HG03060 (cell line): ENCODE measurements around the gene CMTM8.
"Not testable (repeated sequence)": the region's sequence is repeated elsewhere in the genome, so short reads cannot be mapped to it uniquely, and the experiment has no call there.

ENCODE experiments used
- ATAC-seq: cut with Tn5 transposase; IDR thresholded peaks from one replicate; pipeline ENCODE4 v1.9.1; 2021; ENCODE audit warnings: low read depth, moderate number of reproducible peaks; ENCODE audit not compliant: unreplicated experiment

Gene CMTM8

DNA sequence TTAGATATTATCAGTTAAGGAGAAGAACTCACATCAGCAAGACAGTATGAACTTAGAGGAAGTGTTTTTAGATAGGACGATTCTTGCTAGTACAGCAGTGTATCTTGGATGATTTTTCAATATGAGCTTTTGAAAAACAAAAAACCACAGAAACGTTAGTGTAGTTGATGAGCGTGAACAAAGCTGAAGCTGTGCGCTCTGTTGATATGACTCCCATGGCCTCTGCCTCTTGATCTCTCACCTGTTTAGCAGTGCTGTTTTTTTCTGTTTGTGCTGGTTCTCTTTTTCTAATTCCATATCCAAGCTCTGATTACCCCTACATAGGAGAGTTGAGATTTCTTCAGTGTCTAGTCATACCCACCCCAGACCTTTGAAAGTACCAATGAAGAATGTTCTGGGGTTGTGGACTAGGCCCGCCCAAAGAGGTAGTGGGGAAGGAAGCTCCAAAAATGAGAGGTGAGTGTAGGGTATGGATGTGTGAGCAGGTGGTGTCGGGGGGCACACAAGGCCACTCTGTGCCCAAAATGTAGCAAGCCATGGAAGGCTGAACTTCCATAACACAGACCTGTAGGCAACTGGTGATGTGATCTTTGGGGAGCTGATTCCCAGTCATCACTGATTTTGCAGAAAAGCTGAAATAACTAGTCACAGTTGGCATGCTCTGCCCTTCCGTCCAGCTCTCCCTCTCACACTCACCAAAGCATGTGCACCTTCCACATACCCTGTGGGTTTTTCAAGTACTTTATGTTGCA, 133.2 kb downstream of the CMTM8 start:
- no peak for ATAC-seq

DNA sequence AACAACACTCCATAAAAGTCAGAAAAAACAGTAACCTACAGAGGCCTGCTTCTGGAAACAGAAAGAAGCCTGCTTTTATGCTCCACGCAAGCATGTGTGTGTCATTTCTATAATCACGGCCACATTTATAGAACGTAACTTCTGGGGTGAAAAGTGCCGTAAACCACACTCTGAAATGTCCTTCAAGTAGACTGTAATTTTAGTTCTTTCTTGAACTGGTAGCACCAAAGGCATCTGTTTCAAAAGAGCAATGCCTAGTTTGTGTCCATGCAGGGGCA, 133.7 kb downstream of the CMTM8 start:
- no peak for ATAC-seq

DNA sequence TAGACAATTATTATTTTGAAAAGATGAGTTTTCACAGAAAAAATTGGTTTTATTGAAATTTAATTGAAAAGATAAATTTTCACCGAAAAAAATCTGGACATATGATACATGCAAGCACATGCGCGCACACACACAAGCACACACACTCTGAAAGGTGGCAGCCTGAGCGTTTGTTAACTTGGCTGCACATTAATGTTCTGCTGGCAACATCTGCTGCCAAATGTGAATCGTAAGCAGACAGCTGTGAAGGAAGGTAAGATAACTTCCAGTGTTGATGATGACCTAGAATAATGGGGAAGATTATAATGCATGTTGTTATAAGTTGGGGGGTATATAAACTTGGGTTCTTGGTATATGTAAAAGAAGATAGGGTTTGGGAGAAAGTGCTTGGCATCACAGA, 134.8 kb downstream of the CMTM8 start:
- no peak for ATAC-seq

DNA sequence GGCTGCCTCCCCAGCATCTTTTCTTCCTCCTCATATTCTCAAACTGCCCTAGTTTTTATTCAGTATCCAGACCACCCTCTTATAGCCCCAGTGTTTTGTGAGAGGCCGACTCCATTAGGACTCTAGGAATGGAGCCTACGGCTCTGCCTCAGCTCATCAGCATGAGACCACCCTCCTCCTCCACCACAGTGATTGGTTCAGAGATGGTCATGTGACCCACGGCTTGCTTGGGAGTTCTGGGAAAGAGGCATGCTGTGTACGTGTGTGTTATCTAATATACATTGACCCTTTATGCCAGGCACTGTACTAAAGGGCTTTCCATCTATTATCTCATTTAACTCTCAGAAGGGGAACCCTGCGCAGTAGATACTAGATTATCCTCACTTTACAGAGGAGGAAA, 135.4 kb downstream of the CMTM8 start:
- ATAC-seq: no peak

DNA sequence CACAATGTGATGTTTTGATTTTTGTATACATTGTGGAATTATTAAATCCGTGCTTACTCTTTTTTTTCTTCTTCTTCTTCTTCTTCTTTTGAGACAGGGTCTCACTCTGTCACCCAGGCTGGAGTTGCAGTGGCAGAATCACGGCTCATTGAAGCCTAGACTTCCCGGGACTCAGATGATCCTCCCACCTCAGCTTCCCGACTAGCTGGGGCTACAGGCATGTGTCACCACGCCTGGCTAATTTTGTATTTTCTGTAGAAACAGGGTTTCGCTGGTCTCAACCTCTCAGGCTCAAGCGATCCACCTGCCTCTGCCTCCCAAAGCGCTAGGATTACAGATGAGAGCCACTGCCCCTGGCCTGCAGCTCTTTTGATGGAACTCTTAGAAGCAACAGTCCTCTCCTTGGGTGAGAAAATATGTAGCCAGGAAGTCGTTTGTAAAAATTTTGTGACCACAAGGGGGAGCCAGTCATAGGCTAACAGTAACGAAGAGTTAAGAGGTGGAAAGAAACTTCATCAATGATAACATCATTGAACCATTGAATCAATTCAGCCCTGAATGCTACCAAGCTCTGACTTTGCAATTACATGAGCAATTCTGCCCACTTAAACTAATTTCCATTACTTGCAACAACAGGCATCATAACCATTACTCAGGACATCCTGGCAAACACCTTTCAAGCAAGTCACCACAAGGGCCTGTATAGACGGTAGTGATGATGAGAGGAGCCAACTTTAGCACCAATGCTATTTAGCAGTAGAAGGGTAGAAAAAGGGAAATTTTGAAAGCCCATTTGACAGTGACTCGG, 136.5 kb downstream of the CMTM8 start:
- no peak for ATAC-seq

DNA sequence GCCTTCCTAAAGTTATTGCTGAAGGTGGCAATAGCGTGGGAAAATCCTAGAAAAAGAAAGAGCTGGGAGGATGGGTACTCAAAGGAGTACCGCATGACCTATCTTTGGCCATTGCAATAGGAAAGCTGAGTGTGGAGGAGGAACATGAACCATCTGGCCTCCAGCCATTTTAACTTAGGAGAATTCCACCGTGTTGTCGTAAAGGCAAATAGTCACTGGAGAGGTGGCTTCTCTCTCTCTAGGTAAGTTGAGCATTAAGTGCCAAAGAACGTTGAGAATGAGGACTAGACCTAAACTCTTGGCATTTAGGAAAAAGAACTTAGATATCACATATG, 137.1 kb downstream of the CMTM8 start:
- ATAC-seq: no peak

DNA sequence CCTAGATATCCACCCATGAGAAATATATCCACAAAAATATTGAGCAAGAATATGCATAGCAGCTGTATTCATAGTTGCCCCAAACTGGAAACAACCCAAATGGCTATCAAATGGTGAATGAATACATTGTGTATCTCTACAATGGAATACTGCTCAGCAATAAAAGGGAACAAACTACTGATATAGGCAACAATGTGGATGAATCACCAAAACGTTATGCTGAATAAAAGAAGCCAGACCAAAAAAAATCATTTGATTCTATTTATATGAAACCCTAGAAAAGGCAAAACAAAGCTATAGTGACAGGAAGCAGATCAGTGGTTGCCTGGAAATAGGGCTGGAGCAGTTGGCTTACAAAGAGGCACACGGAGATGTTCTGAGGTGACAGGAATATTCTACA, 137.6 kb downstream of the CMTM8 start:
- no peak for ATAC-seq

DNA sequence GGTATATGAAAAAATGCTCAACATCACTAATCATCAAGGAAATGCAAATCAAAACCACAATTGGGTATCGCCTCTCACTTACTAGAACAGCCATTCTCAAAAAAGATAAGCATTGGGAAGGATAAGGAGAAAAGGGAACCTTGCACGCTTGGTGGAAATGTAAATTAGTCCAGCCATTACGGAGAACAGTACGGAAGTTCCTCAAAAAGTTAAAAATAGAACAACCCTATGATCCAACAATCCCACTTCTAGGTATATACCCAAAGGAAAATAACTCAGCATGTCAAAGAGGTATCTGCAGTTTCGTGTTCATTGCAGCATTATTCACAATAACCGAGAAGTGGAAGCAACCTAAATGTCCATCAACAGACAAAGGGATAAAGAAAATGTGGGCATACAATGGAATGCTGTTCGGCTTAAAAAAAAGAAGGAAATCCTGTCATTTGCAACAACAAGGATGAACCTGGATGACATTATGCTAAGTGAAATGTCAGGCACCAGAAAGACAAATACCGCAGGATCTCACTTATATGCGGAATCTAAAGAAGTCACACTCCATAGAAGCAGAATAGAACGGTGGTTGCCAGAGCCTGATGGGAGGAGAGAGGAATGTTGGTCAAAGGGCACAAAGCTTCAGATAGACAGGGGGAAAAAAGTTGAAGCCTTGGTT, 141.5 kb downstream of the CMTM8 start:
- ATAC-seq: no peak

DNA sequence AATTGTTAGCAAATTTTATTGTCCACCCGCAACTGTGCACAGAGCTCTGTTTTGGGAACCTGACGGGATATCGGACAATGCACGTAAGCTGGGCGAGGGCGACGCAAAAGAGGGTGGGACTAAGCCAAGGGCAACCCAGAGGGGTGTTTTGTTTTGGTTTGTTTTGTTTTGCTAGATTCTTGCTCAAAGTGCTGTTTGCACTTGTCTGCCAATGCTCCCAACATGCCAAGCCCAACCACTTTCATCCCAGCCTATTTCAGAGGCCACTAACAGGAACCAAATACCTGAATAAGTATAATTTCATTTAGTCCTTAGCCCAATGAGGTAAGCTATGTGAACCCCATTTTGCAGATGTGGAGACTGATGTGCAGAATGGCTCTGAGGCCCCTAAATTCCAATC, 143.4 kb downstream of the CMTM8 start:
- no peak for ATAC-seq

DNA sequence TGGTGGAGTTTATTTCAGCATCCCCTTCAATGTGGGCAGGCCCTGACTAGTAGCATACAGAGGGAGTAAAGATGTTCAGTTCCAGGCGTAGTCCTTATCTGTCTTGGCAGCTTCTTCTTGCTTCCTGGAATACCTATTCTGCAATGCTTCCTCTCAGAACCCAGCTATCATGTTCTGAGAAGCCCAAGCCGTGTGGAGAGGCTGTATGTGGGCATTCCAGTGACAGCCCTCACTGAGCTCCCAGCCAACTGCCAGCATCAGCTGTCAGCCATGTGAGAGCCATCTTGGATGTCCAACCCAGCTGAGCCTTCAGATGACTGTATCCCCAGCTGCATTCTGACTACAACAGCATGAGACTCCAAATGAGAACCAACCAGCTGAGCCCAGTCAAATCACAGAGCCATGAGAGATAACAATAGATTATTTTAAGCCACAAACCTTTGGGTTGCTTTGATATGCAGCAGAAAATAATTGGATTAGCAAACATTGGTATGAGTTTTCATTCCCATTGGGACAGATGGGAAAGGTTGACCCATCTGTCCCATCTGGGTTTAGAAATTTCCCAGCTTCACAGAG, 144.7 kb downstream of the CMTM8 start:
- ATAC-seq: no peak

DNA sequence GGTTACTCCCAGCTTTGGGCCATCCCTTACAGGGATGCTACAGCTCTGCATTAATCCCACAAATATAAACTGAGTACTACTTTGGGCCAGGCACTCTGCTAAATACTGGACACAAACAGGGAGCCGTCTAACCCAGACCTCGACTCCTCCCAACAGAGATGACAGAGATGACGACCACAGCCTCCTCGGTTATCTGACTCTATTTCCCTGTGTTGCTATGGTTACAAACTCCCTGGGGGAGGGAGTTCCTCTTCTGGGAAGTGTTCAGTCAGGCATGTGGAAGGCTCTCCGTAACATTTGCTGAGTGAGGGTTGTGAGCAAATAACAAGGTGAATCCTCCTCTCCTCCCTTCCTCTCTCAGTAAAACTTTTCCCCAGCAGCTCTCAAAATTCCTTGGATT, 146.5 kb downstream of the CMTM8 start:
- ATAC-seq: no peak

DNA sequence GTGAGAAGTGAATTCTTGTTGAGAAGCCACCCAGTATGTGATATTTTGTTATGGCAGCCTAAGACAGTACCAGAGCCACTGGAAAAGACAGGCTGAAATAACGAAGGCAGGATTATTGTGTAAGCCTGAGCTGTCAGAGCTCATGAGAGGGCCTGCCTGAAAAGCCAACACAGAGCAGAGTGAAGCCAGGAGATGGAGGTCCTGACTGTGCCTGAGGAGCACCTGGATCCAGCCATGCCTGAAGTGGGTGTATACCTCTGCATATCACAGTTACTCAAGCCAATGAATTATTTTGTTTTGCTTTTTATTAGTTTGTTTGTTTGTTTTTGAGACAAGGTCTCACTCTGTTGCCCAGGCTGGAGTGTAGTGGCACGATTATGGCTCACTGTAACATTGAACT, 149.0 kb downstream of the CMTM8 start:
- ATAC-seq: no peak

DNA sequence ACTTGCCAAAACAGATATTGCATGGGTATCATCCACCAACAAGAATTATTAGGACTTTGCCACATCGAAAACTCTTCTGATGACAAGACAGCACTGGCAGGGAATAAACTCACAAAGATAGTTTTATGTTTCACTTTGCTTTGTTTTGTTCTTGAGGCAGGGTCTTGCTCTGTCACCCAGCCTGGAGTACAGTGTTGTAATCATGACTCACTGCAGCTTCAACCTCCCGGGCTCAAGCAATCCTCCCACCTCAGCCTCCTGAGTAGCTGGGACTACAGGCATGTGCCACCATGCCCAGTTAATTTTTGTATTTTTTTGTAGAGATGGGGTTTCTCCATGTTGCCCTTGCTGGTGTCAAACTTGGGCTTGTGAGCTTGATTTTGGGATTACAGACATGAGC, 151.1 kb downstream of the CMTM8 start:
- not testable (repeated sequence) for ATAC-seq

DNA sequence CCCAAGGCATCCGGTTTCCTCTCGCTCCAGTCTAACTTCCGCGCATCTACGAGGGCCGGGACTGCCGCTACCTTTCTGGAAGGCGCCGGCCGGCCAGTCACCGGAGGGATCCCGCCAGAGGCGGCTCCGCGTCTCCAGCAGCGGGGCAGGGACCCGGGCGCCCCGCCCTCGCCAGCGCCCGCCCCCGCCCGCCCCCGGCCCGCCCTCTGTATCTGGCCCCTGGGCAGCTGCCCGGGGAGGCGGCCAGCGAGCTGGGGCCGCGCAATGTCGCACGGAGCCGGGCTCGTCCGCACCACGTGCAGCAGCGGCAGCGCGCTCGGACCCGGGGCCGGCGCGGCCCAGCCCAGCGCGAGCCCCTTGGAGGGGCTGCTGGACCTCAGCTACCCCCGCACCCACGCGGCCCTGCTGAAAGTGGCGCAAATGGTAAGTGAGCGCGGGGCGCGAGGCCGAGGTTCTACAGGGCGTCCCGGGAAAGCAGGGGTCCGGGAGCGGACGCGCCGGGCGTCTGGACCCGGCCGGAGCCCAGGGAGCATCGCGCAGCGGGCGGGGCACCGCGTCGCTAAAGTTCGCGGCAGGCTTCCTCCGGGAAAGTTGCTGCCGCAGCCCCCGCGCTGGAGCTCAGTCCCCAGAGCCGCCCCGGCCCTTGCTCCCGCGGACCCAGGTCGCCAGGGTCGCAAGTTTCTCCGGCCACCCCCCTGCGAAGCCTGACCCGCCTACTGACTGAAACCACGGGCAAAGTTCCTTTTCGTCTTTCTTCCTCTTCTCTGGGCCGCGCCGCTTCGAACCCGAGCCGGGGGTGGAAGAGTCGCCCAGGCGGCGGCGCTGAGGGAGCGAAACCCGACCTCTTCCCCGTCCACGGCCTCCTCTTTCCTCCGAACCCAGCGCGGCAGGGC, 153.4 kb downstream of the CMTM8 start, which contains the start of gene CMTM7:
TSS of gene CMTM7 (plus strand) at position 211 of the 893 bp plus-strand sequence. CDS start at position 265, 54 bp downstream.
- ATAC-seq: no peak

DNA sequence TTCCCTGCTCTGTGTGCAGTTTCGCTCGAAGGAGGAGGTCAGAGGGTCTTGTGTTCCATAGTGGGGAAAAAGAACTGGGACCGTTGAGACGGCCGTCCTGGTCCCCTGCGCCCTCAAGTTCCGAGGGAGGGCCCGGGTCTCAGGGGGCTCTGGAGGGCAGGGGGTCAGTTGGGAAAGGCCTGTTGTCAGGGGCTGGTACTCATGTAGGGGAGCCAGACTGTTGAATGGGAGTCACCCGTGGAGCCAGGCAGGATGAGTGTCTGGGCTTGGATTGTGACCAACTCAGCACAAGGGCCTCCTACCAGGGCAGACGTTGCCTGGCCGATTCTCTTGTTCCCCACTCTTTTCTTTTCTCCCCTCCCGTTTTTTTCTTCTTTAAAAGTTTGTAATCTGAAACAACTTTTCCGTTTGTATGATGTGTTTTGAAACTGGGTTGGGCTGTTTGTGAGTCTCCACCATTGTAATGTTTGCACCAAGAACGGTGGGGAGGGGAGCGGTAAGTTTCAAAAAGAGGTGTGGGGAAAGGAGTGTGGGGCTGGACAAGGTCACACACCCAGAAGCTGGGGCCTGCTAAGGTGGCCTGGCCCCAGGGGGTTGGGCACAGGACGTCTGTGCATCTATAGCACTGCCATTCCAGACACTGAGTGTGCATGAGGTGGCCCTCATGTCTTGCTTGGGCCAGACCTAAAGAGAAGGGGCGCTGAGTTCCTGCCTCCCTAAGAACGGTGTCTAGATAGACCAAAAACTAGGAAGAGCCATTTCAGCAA, 154.2 kb downstream of the CMTM8 start:
- no peak for ATAC-seq

DNA sequence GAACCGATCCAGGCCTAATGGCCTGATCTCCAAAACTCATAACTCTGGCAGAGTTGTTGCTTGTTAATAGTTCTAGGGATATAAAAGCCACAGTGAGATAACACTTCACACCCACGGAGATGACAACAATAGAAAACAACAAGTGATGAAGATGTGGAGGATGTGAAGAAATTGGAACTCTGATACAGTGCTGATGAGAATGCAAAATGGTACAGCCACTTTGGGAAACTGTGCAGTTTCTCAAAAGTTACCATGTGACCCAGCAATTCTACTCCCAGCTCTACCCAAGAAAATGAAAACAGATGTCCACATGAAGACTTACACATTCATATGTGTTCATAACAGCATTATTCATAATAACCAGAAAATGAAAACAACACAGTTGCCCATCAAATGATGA, 157.0 kb downstream of the CMTM8 start:
- no peak for ATAC-seq

DNA sequence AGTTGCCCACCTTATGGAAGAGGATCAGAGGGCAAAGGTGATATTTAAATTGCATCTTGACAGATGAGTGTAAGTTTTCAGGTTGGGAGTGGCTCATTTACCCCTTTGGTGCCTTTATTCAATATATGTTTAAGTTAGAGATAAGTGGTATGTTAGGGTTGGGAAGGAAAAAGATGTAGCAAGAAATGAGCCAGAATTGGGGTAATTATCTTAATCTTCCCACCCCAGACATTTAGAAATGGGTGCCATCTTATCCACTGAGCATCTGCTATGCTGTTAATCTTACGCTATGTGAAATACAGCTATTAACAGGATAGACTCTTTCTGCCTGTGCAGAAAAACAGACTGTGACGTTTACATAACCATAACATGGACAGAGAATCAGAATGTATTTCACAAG, 159.5 kb downstream of the CMTM8 start:
- no peak for ATAC-seq

DNA sequence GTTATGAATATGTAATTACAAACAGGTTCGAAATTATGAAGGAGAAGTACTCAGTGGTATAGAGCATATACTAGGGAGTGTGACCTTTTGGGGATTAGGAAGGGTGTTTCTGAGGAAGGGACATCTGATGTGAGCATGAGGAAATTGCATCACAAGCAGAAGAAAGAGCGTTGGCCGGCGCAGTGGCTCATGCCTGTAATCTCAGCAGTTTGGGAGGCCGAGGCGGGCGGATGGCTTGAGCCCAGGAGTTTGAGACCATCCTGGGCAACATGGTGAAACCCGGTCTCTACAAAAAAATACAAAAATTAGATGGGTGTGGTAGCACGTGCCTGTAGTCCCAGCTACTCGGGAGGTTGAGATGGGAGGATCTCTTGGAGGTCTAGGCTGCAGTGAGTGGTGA, 160.1 kb downstream of the CMTM8 start:
- no peak for ATAC-seq

DNA sequence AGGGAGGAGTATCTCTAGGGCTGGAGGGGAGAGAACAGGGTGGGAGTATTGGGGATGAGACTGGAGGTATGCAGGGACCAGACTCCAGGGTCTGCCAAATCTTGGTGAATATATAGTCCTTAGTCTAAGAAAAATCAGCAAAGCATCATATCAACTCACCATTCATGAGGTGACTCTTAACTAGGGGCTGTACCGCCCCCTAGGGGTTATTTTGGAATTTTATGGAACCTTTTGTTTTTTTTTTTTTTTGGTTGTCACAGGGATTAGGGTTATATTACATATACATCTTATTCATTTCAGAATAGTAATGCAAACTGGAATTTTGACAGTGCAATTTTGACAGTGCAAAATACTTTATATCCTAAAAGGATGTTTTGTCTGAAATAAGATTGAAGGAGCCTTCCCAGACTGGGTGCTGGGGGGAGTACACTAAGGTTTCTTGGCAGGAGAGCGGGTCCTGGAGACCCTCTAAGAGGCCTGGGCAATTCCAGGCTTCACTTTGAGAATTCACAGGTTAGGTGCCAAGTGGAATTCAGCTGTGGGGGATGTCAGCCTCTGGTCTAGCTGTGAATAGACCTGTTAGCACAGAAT, 160.6 kb downstream of the CMTM8 start:
- ATAC-seq: no peak
